ENCODE measurements around the gene CDH4. TPM values are rescaled to one million over a fixed set of nuclear protein-coding genes. Genes with fewer than 3 reads are reported as not detected.

Gene CDH4
- total RNA-seq, 1 donor from 2014 or later: 3.2 TPM

- Mint-ChIP-seq H3K27me3 (ENCODE audit: low read depth, unreplicated experiment) (peaks cover 19% of the 10 kb centered on the region), H3K36me3 (ENCODE audit: low read depth, unreplicated experiment) (no peaks in the 10 kb centered on the region), H3K4me1 (ENCODE audit: low read depth, unreplicated experiment) (peaks cover 11% of the 10 kb centered on the region), H3K4me3 (ENCODE audit: unreplicated experiment) (no peak overlapping the region), H3K9me3 (ENCODE audit: unreplicated experiment) (no peaks in the 10 kb centered on the region), H3K27ac (ENCODE audit: unreplicated experiment) (no peak overlapping the region)
- Histone ChIP-seq H3K79me2 (ENCODE audit: insufficient read depth, low read length) (no peaks in the 10 kb centered on the region), H3K27ac (ENCODE audit: low read depth, low read length) (no peak overlapping the region), H3K4me1 (ENCODE audit: insufficient read depth, low read length) (peaks cover 3% of the 10 kb centered on the region), H4K20me1 (ENCODE audit: insufficient read depth, low read length) (no peaks in the 10 kb centered on the region), H3K9ac (ENCODE audit: low read length) (no peak overlapping the region), H3K9me3 (ENCODE audit: insufficient read depth, low read depth, low read length) (no peaks in the 10 kb centered on the region), H2AFZ (ENCODE audit: low read depth, low read length) (no peak overlapping the region), H3K36me3 (ENCODE audit: insufficient read depth, low read length) (no peaks in the 10 kb centered on the region), H3K4me2 (ENCODE audit: low read length) (no peak overlapping the region), H3K27me3 (ENCODE audit: insufficient read depth, low read length) (peaks cover 21% of the 10 kb centered on the region), H3K4me3 (ENCODE audit: insufficient read depth, low read depth, low read length) (no peak overlapping the region)
- TF ChIP-seq EZH2 (IDR thresholded peaks at IDR 0.05; ENCODE audit: insufficient read depth, low read length): no peak
- no peak for TF ChIP-seq CTCF (IDR thresholded peaks at IDR 0.05; ENCODE audit: insufficient read depth, low read depth, low read length)
- FAIRE-seq: no peak
- DNase-seq (ENCODE audit: low read depth): no peak
These were observed 702.4 kb downstream of the CDH4 start for GRCh38 chr20:61954276-61955021.

- no peaks in the 10 kb centered on the region for H3K79me2 ChIP-seq (ENCODE audit: insufficient read depth, low read length)
- no peak overlapping the region for H3K9ac ChIP-seq (ENCODE audit: low read length)
- Mint-ChIP-seq H3K36me3 (ENCODE audit: low read depth, unreplicated experiment) (no peaks in the 10 kb centered on the region), H3K4me1 (ENCODE audit: low read depth, unreplicated experiment) (peaks cover 11% of the 10 kb centered on the region), H3K4me3 (ENCODE audit: unreplicated experiment) (no peak overlapping the region), H3K9me3 (ENCODE audit: unreplicated experiment) (no peaks in the 10 kb centered on the region), H3K27me3 (ENCODE audit: low read depth, unreplicated experiment) (peaks cover 16% of the 10 kb centered on the region), H3K27ac (ENCODE audit: unreplicated experiment) (no peak overlapping the region)
- TF ChIP-seq CTCF (IDR thresholded peaks at IDR 0.05; ENCODE audit: insufficient read depth, low read depth, low read length) (no peak), EZH2 (IDR thresholded peaks at IDR 0.05; ENCODE audit: insufficient read depth, low read length) (no peak)
- H3K4me2 ChIP-seq (ENCODE audit: low read length): peak overlapping the region; percentile 56
- no peaks in the 10 kb centered on the region for H3K36me3 ChIP-seq (ENCODE audit: insufficient read depth, low read length)
- H3K4me1 ChIP-seq (ENCODE audit: insufficient read depth, low read length): peaks cover 3% of the 10 kb centered on the region
- H3K27ac ChIP-seq (ENCODE audit: low read depth, low read length): no peak overlapping the region
- FAIRE-seq: no peak
- H3K27me3 ChIP-seq (ENCODE audit: insufficient read depth, low read length): peaks cover 21% of the 10 kb centered on the region
- no peaks in the 10 kb centered on the region for H4K20me1 ChIP-seq (ENCODE audit: insufficient read depth, low read length)
- no peak overlapping the region for H2AFZ ChIP-seq (ENCODE audit: low read depth, low read length)
- H3K4me3 ChIP-seq (ENCODE audit: insufficient read depth, low read depth, low read length): no peak overlapping the region
- H3K9me3 ChIP-seq (ENCODE audit: insufficient read depth, low read depth, low read length): no peaks in the 10 kb centered on the region
- DNase-seq (ENCODE audit: low read depth): no peak
These were observed 703.8 kb downstream of the CDH4 start for GRCh38 chr20:61955668-61956395.

Data from astrocyte (in vitro differentiated cells and primary cell).